Measurements from ENCODE around the gene GALNT14. TPM values are rescaled to one million over a fixed set of nuclear protein-coding genes. Genes with fewer than 3 reads are reported as not detected.

Gene GALNT14
- total and polyA plus RNA-seq, 8 donors, result 0.93 to 15.6 (median 1.4) TPM; not detected in 3

DNA sequence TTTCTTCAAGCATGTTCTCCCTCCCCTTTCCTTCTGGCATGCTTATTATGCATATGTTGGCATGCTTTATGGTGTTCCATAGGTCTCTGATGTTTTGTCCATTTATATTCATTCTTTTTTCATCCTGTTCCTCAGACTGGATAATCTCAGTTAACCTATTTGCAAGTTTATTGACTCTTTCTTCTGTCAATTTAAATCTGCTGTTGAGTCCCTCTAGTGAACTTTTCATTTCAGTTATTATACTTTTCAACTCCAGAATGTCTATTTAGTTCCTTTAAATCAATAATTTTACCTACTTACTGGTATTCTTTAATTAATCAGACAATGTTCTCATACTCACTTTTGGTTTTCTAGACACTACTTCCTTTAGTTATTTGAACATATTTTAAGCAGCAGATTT, 101.2 kb downstream of the GALNT14 start:
- Histone ChIP-seq H3K9me3 (peaks cover 0 to 27% (median 21%) of the 10 kb centered on the region in 4 donors), H3K27ac (no peak overlapping the region), H3K36me3 (no peaks in the 10 kb centered on the region), H3K4me3 (no peak overlapping the region), H3K4me1 (no peaks in the 10 kb centered on the region), H3K27me3 (no peaks in the 10 kb centered on the region)
- intact Hi-C loops (cut with DNase I; ENCODE audit: low total_unique reads), result no loop called here
- DNase-seq, result no peak
- TF ChIP-seq CTCF (IDR thresholded peaks at IDR 0.05) (no peak), POLR2AphosphoS5 (IDR thresholded peaks at IDR 0.05) (no peak), EP300 (IDR thresholded peaks at IDR 0.05) (no peak), POLR2A (IDR thresholded peaks at IDR 0.05) (no peak)

GRCh38 chr2:31033032-31033431, 105.2 kb downstream of the GALNT14 start:
- H3K9me3 ChIP-seq, result peaks cover 0 to 30% (median 23%) of the 10 kb centered on the region in 4 donors
- H3K4me3 ChIP-seq, result no peak overlapping the region
- intact Hi-C loops (cut with DNase I; ENCODE audit: low total_unique reads), result no loop called here
- 6 to 36% (median 22%) methylated on average over 1 of the region's 1 CpG for WGBS, 5 donors
- H3K4me1 ChIP-seq, result no peaks in the 10 kb centered on the region
- H3K27ac ChIP-seq, result no peak overlapping the region
- H3K36me3 ChIP-seq, result no peaks in the 10 kb centered on the region
- TF ChIP-seq POLR2A (IDR thresholded peaks at IDR 0.05) (no peak), POLR2AphosphoS5 (IDR thresholded peaks at IDR 0.05) (no peak), EP300 (IDR thresholded peaks at IDR 0.05) (no peak), CTCF (IDR thresholded peaks at IDR 0.05) (no peak)
- H3K27me3 ChIP-seq, result no peaks in the 10 kb centered on the region
- no peak for DNase-seq

DNA sequence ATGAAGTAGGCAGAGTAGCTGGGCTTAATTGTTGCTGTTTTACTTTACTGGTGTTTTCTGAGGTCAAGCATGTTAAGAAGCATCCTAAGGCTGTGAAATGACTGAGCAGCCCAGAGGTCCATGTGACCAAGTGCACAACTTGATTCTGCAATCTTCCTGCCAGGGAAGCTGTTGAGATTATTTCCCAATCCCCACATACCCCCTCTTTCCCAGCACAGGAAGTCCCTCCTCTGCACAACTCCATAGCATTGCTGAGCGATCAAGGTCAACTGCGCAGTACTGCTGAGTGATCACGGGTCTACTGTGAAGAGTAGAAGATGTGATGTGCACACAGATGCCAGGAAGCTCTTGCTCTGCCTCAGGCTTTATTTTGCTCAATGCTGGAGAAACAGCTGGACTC, 105.8 kb downstream of the GALNT14 start:
- intact Hi-C loops (cut with DNase I; ENCODE audit: low total_unique reads), result no loop called here
- WGBS, 5 donors, result 70 to 92% (median 87%) methylated on average over 3 of the region's 3 CpGs
- Histone ChIP-seq H3K4me1 (no peaks in the 10 kb centered on the region), H3K9me3 (peaks cover 0 to 27% (median 20%) of the 10 kb centered on the region in 4 donors), H3K4me3 (no peak overlapping the region), H3K27ac (no peak overlapping the region), H3K36me3 (no peaks in the 10 kb centered on the region), H3K27me3 (no peaks in the 10 kb centered on the region)
- TF ChIP-seq EP300 (IDR thresholded peaks at IDR 0.05), result no peak
- TF ChIP-seq POLR2AphosphoS5 (IDR thresholded peaks at IDR 0.05), result no peak
- no peak for TF ChIP-seq CTCF (IDR thresholded peaks at IDR 0.05)
- no peak for TF ChIP-seq POLR2A (IDR thresholded peaks at IDR 0.05)
- no peak for DNase-seq

DNA sequence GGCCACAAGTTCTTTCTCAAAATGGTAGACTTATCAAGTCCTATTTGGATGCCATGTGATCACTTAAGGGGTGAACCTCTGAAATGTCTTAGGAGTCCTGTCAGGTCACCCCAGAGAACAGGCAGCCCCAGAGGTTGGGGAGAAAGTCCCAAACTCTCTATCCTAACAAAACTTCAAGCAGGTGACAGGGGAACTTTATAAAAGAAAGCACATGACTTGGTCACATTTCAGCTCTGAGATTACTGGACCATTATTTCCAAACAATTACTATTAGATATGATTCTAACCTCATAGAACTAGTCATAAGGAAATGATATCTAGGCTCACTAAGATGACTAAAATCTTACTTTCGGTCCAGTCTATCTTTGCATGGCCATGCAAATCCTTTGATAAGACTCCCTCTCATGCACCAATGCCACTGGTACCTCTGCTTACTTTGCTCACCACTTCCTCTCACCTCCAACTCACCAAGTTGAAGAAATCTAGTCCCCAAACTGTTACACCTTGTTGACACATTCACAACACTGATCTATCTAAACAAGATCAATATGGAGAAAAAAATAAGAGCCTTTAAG, 107.0 kb downstream of the GALNT14 start:
- H3K27ac ChIP-seq, result no peak overlapping the region
- 9 to 70% (median 42%) methylated on average over 1 of the region's 1 CpG for WGBS, 5 donors
- DNase-seq, result no peak
- H3K4me3 ChIP-seq, result no peak overlapping the region
- H3K4me1 ChIP-seq, result no peaks in the 10 kb centered on the region
- H3K9me3 ChIP-seq, result peaks cover 0 to 16% (median 7%) of the 10 kb centered on the region in 4 donors
- no peaks in the 10 kb centered on the region for H3K27me3 ChIP-seq
- TF ChIP-seq CTCF (IDR thresholded peaks at IDR 0.05), result no peak
- no peak for TF ChIP-seq EP300 (IDR thresholded peaks at IDR 0.05)
- TF ChIP-seq POLR2A (IDR thresholded peaks at IDR 0.05), result no peak
- TF ChIP-seq POLR2AphosphoS5 (IDR thresholded peaks at IDR 0.05), result no peak
- H3K36me3 ChIP-seq, result no peaks in the 10 kb centered on the region
- intact Hi-C loops (cut with DNase I; ENCODE audit: low total_unique reads), result no loop called here
